ENCODE results near the gene TMEM127. TPM values are rescaled to one million over a fixed set of nuclear protein-coding genes. Genes with fewer than 3 reads are reported as not detected.

The TMEM127 gene
- total and polyA plus RNA-seq, 3 experiments from 2014 or later = 29.8 to 46.8 (median 33.4) TPM

GRCh38 chr2:96254571-96254970 is 11.2 kb downstream of the TMEM127 start:
- Histone ChIP-seq H3K27ac (ENCODE audit: low read depth, low read length) (no peak overlapping the region), H3K9me3 (ENCODE audit: low read length) (no peaks in the 10 kb centered on the region), H3K4me3 (ENCODE audit: low read length) (no peak overlapping the region), H3K36me3 (ENCODE audit: insufficient read depth, low read length) (peaks cover 36% of the 10 kb centered on the region), H3K27me3 (ENCODE audit: insufficient read depth, low read length, poor library complexity, severe bottlenecking) (no peaks in the 10 kb centered on the region), H3K4me1 (ENCODE audit: insufficient read depth, low read length) (peaks cover 18% of the 10 kb centered on the region)
- no peak overlapping the region for H3K4me3 Mint-ChIP-seq
- no peaks in the 10 kb centered on the region for H3K9me3 Mint-ChIP-seq
- H3K27ac Mint-ChIP-seq = peak overlapping the region in 2 of 8 donors; percentile 14 to 46
- H3K36me3 Mint-ChIP-seq = peaks cover 0 to 82% (median 16%) of the 10 kb centered on the region in 3 donors
- no peaks in the 10 kb centered on the region for H3K27me3 Mint-ChIP-seq
- ChIA-PET POLR2A (interaction anchor here (0.5 kb wide), 1 partner anchor 26 kb away, joined by 7 read pairs; no protein-coding TSS in a partner anchor), CTCF (interaction anchor here (0.8 to 1.8 kb wide), 3 partner anchors 10 to 152 kb away, joined by 3 to 4 read pairs (median 4); partner anchors contain the start of gene CIAO1)
- DNase-seq = no peak
- peaks cover 26 to 45% (median 35%) of the 10 kb centered on the region in 3 donors for H3K4me1 Mint-ChIP-seq

GRCh38 chr2:96253006-96253405 is 12.8 kb downstream of the TMEM127 start:
- no peak overlapping the region for H3K4me3 Mint-ChIP-seq
- CTCF ChIA-PET = interaction anchor here (1.2 to 1.8 kb wide), 2 partner anchors 11 to 12 kb away, joined by 3 to 4 read pairs; no protein-coding TSS in a partner anchor

GRCh38 chr2:96252526-96252925 is 13.3 kb downstream of the TMEM127 start:
- H3K27me3 Mint-ChIP-seq = no peaks in the 10 kb centered on the region
- DNase-seq = no peak
- ChIA-PET CTCF (interaction anchor here (1.2 kb wide), 1 partner anchor 10 kb away, joined by 3 read pairs; no protein-coding TSS in a partner anchor), POLR2A (no interaction called here)
- peaks cover 0 to 67% (median 16%) of the 10 kb centered on the region in 3 donors for H3K36me3 Mint-ChIP-seq
- H3K4me3 ChIP-seq (ENCODE audit: low read length) = no peak overlapping the region
- no peak overlapping the region for H3K4me3 Mint-ChIP-seq
- no peaks in the 10 kb centered on the region for H3K9me3 Mint-ChIP-seq
- no peaks in the 10 kb centered on the region for H3K9me3 ChIP-seq (ENCODE audit: low read length)
- H3K27ac Mint-ChIP-seq = peak overlapping the region in 3 of 8 donors; percentile 47 to 76 (median 61)
- H3K4me1 Mint-ChIP-seq = peaks cover 13 to 25% (median 15%) of the 10 kb centered on the region in 3 donors
- peaks cover 36% of the 10 kb centered on the region for H3K36me3 ChIP-seq (ENCODE audit: insufficient read depth, low read length)
- peaks cover 10% of the 10 kb centered on the region for H3K4me1 ChIP-seq (ENCODE audit: insufficient read depth, low read length)
- H3K27ac ChIP-seq (ENCODE audit: low read depth, low read length) = no peak overlapping the region
- no peaks in the 10 kb centered on the region for H3K27me3 ChIP-seq (ENCODE audit: insufficient read depth, low read length, poor library complexity, severe bottlenecking)

More at GRCh38 chr2:96253006-96253405, 12.8 kb downstream of the TMEM127 start:
- POLR2A ChIA-PET = no interaction called here
- H3K36me3 Mint-ChIP-seq = peaks cover 0 to 71% (median 16%) of the 10 kb centered on the region in 3 donors
- no peaks in the 10 kb centered on the region for H3K9me3 Mint-ChIP-seq
- peaks cover 16 to 30% (median 20%) of the 10 kb centered on the region in 3 donors for H3K4me1 Mint-ChIP-seq
- no peak overlapping the region for H3K4me3 ChIP-seq (ENCODE audit: low read length)
- no peaks in the 10 kb centered on the region for H3K9me3 ChIP-seq (ENCODE audit: low read length)
- peaks cover 36% of the 10 kb centered on the region for H3K36me3 ChIP-seq (ENCODE audit: insufficient read depth, low read length)
- no peak overlapping the region for H3K27ac Mint-ChIP-seq
- H3K27me3 Mint-ChIP-seq = no peaks in the 10 kb centered on the region
- no peaks in the 10 kb centered on the region for H3K27me3 ChIP-seq (ENCODE audit: insufficient read depth, low read length, poor library complexity, severe bottlenecking)
- DNase-seq = no peak
- H3K4me1 ChIP-seq (ENCODE audit: insufficient read depth, low read length) = peaks cover 15% of the 10 kb centered on the region
- H3K27ac ChIP-seq (ENCODE audit: low read depth, low read length) = no peak overlapping the region

- H3K36me3 ChIP-seq (ENCODE audit: insufficient read depth, low read length) = peaks cover 36% of the 10 kb centered on the region
- no peak for DNase-seq
- Mint-ChIP-seq H3K36me3 (peaks cover 0 to 63% (median 16%) of the 10 kb centered on the region in 3 donors), H3K9me3 (no peaks in the 10 kb centered on the region), H3K4me3 (no peak overlapping the region), H3K4me1 (peaks cover 15 to 23% (median 15%) of the 10 kb centered on the region in 3 donors), H3K27me3 (no peaks in the 10 kb centered on the region), H3K27ac (peak overlapping the region in 7 of 8 donors; percentile 7 to 86 (median 61))
- H3K4me1 ChIP-seq (ENCODE audit: insufficient read depth, low read length) = peaks cover 6% of the 10 kb centered on the region
- H3K27me3 ChIP-seq (ENCODE audit: insufficient read depth, low read length, poor library complexity, severe bottlenecking) = no peaks in the 10 kb centered on the region
- H3K4me3 ChIP-seq (ENCODE audit: low read length) = no peak overlapping the region
- H3K27ac ChIP-seq (ENCODE audit: low read depth, low read length) = no peak overlapping the region
- ChIA-PET POLR2A (interaction anchor here (0.6 kb wide), 1 partner anchor 12 kb away, joined by 3 read pairs; no protein-coding TSS in a partner anchor), CTCF (no interaction called here)
- no peaks in the 10 kb centered on the region for H3K9me3 ChIP-seq (ENCODE audit: low read length)
Measured at GRCh38 chr2:96251721-96252292, 14.0 kb downstream of the TMEM127 start.

GRCh38 chr2:96250188-96250587 is 15.6 kb downstream of the TMEM127 start:
- H3K9me3 ChIP-seq (ENCODE audit: low read length) = no peaks in the 10 kb centered on the region
- ChIA-PET CTCF (no interaction called here), POLR2A (no interaction called here)
- H3K27ac ChIP-seq (ENCODE audit: low read depth, low read length) = no peak overlapping the region
- no peak overlapping the region for H3K4me3 ChIP-seq (ENCODE audit: low read length)
- Mint-ChIP-seq H3K27ac (peak overlapping the region in 6 of 8 donors; percentile 41 to 97 (median 80)), H3K4me3 (no peak overlapping the region), H3K36me3 (peaks cover 0 to 50% (median 14%) of the 10 kb centered on the region in 3 donors), H3K27me3 (no peaks in the 10 kb centered on the region), H3K9me3 (no peaks in the 10 kb centered on the region), H3K4me1 (peaks cover 17 to 28% (median 21%) of the 10 kb centered on the region in 3 donors)
- peaks cover 29% of the 10 kb centered on the region for H3K36me3 ChIP-seq (ENCODE audit: insufficient read depth, low read length)
- H3K27me3 ChIP-seq (ENCODE audit: insufficient read depth, low read length, poor library complexity, severe bottlenecking) = no peaks in the 10 kb centered on the region
- peaks cover 11% of the 10 kb centered on the region for H3K4me1 ChIP-seq (ENCODE audit: insufficient read depth, low read length)
- no peak for DNase-seq

GRCh38 chr2:96249654-96250053 is 16.1 kb downstream of the TMEM127 start:
- Histone ChIP-seq H3K27me3 (ENCODE audit: insufficient read depth, low read length, poor library complexity, severe bottlenecking) (no peaks in the 10 kb centered on the region), H3K9me3 (ENCODE audit: low read length) (no peaks in the 10 kb centered on the region), H3K27ac (ENCODE audit: low read depth, low read length) (no peak overlapping the region), H3K4me1 (ENCODE audit: insufficient read depth, low read length) (peaks cover 13% of the 10 kb centered on the region), H3K36me3 (ENCODE audit: insufficient read depth, low read length) (peaks cover 23% of the 10 kb centered on the region), H3K4me3 (ENCODE audit: low read length) (no peak overlapping the region)
- Mint-ChIP-seq H3K27ac (peak overlapping the region in 5 of 8 donors; percentile 41 to 83 (median 77)), H3K27me3 (no peaks in the 10 kb centered on the region), H3K4me1 (peaks cover 16 to 31% (median 24%) of the 10 kb centered on the region in 3 donors), H3K36me3 (peaks cover 0 to 45% (median 14%) of the 10 kb centered on the region in 3 donors), H3K4me3 (no peak overlapping the region), H3K9me3 (no peaks in the 10 kb centered on the region)
- ChIA-PET CTCF (no interaction called here), POLR2A (no interaction called here)
- no peak for DNase-seq

GRCh38 chr2:96248624-96249023 is 17.2 kb downstream of the TMEM127 start:
- CTCF ChIA-PET = interaction anchor here (1.1 kb wide), 1 partner anchor 10 kb away, joined by 3 read pairs; no protein-coding TSS in a partner anchor
- POLR2A ChIA-PET = no interaction called here
- H3K9me3 Mint-ChIP-seq = no peaks in the 10 kb centered on the region

GRCh38 chr2:96247896-96248295 is 17.9 kb downstream of the TMEM127 start:
- H3K4me3 ChIP-seq (ENCODE audit: low read length) = no peak overlapping the region
- H3K27ac ChIP-seq (ENCODE audit: low read depth, low read length) = no peak overlapping the region
- no peaks in the 10 kb centered on the region for H3K27me3 ChIP-seq (ENCODE audit: insufficient read depth, low read length, poor library complexity, severe bottlenecking)
- H3K4me1 ChIP-seq (ENCODE audit: insufficient read depth, low read length) = peaks cover 17% of the 10 kb centered on the region
- peaks cover 6% of the 10 kb centered on the region for H3K36me3 ChIP-seq (ENCODE audit: insufficient read depth, low read length)
- no peak for DNase-seq
- ChIA-PET POLR2A (no interaction called here), CTCF (no interaction called here)
- H3K9me3 ChIP-seq (ENCODE audit: low read length) = no peaks in the 10 kb centered on the region
- H3K27me3 Mint-ChIP-seq = no peaks in the 10 kb centered on the region
- H3K4me1 Mint-ChIP-seq = peaks cover 16 to 37% (median 25%) of the 10 kb centered on the region in 3 donors
- no peaks in the 10 kb centered on the region for H3K9me3 Mint-ChIP-seq
- H3K27ac Mint-ChIP-seq = peak overlapping the region in 5 of 8 donors; percentile 30 to 82 (median 56)
- H3K4me3 Mint-ChIP-seq = no peak overlapping the region
- peaks cover 0 to 28% (median 7%) of the 10 kb centered on the region in 3 donors for H3K36me3 Mint-ChIP-seq

More at GRCh38 chr2:96248624-96249023, 17.2 kb downstream of the TMEM127 start:
- H3K36me3 Mint-ChIP-seq = peaks cover 0 to 35% (median 9%) of the 10 kb centered on the region in 3 donors
- Histone ChIP-seq H3K36me3 (ENCODE audit: insufficient read depth, low read length) (peaks cover 13% of the 10 kb centered on the region), H3K27ac (ENCODE audit: low read depth, low read length) (no peak overlapping the region), H3K4me1 (ENCODE audit: insufficient read depth, low read length) (peaks cover 13% of the 10 kb centered on the region), H3K4me3 (ENCODE audit: low read length) (no peak overlapping the region), H3K9me3 (ENCODE audit: low read length) (no peaks in the 10 kb centered on the region), H3K27me3 (ENCODE audit: insufficient read depth, low read length, poor library complexity, severe bottlenecking) (no peaks in the 10 kb centered on the region)
- H3K27me3 Mint-ChIP-seq = no peaks in the 10 kb centered on the region
- peaks cover 16 to 33% (median 24%) of the 10 kb centered on the region in 3 donors for H3K4me1 Mint-ChIP-seq
- H3K4me3 Mint-ChIP-seq = no peak overlapping the region
- peak overlapping the region in 4 of 8 donors; percentile 6 to 74 (median 23) for H3K27ac Mint-ChIP-seq
- DNase-seq = no peak
